DND-41 (cell line): Measurements from ENCODE around the gene C5orf47.

Experiments used
- ATAC-seq: fragments of 200-7000 bp; cut with Tn5 transposase; 3 replicates; pipeline ENCODE4 v1.9.1; 2021; ENCODE audit warnings: low read depth; ENCODE audit not compliant: insufficient read depth
- DNase-seq: peaks from one replicate; pipeline ENCODE4 v3.0.0-alpha.2; 2020
- H2AFZ ChIP-seq: 2 replicates; pipeline ENCODE4 v1.6.0; 2012; ENCODE audit warnings: low read depth, low read length
- H3K27ac ChIP-seq: 2 replicates; pipeline ENCODE4 v1.5.1; 2012; ENCODE audit warnings: low read length, inconsistent platforms
- H3K27me3 ChIP-seq: fragments of 200-600 bp; sonication (generic); 2 replicates; pipeline ENCODE4 v1.6.0; 2012; ENCODE audit warnings: low read length, mild to moderate bottlenecking, inconsistent platforms; ENCODE audit not compliant: insufficient read depth, poor library complexity
- H3K36me3 ChIP-seq: 2 replicates; pipeline ENCODE4 v1.5.1; 2012; ENCODE audit warnings: low read length, inconsistent platforms; ENCODE audit not compliant: insufficient read depth
- H3K4me1 ChIP-seq: 2 replicates; pipeline ENCODE4 v1.5.1; 2012; ENCODE audit warnings: mild to moderate bottlenecking, low read length; ENCODE audit not compliant: insufficient read depth
- H3K4me2 ChIP-seq: 2 replicates; pipeline ENCODE4 v1.6.0; 2012; ENCODE audit warnings: mild to moderate bottlenecking, moderate library complexity, low read length, inconsistent platforms; ENCODE audit not compliant: insufficient read depth
- H3K4me3 ChIP-seq, 2 experiments: fragments of 200-600 bp in 1 of 2; shearing (Covaris generic) in 1 of 2; 2 replicates each; pipeline ENCODE4 v1.5.1; 2012 to 2016; ENCODE audit warnings: inconsistent platforms in 2 of 2, low read length in 2 of 2, mild to moderate bottlenecking in 2 of 2, low read depth in 1 of 2, moderate library complexity in 1 of 2
- H3K79me2 ChIP-seq: 2 replicates; pipeline ENCODE4 v1.6.0; 2012; ENCODE audit warnings: low read length, inconsistent platforms; ENCODE audit not compliant: insufficient read depth
- H3K9ac ChIP-seq: 2 replicates; pipeline ENCODE4 v1.6.0; 2012; ENCODE audit warnings: low read depth, mild to moderate bottlenecking, inconsistent platforms, low read length, moderate library complexity
- H3K9me3 ChIP-seq: 2 replicates; pipeline ENCODE4 v1.5.1; 2012; ENCODE audit warnings: low read length, moderate library complexity, mild to moderate bottlenecking, inconsistent platforms; ENCODE audit not compliant: insufficient read depth, severe bottlenecking
- H4K20me1 ChIP-seq: 2 replicates; pipeline ENCODE4 v1.6.0; 2012; ENCODE audit warnings: low read length; ENCODE audit not compliant: insufficient read depth
- CTCF ChIP-seq: IDR thresholded peaks from 2 replicates; pipeline ENCODE4 v1.5.1; 2012; ENCODE audit warnings: borderline replicate concordance, low read length, moderate library complexity, mild to moderate bottlenecking; ENCODE audit not compliant: poor library complexity, severe bottlenecking; ENCODE audit errors: extremely low read depth
- EZH2 ChIP-seq: IDR thresholded peaks from 3 replicates; pipeline ENCODE4 v1.6.1; 2012; ENCODE audit warnings: borderline replicate concordance, low read depth, mild to moderate bottlenecking, moderate library complexity, low read length, inconsistent platforms; ENCODE audit not compliant: severe bottlenecking

Gene C5orf47

GRCh38 chr5:173946323-173946722 lies 42.6 kb upstream of the C5orf47 start:
- H3K4me2 ChIP-seq: no peak overlapping the region
- H3K27me3 ChIP-seq: no peaks in the 10 kb centered on the region
- DNase-seq (no peak), ATAC-seq (no peak)
- TF ChIP-seq EZH2 (no peak), CTCF (no peak)
- H3K9me3 ChIP-seq: no peaks in the 10 kb centered on the region
- H2AFZ ChIP-seq: no peak overlapping the region
- H3K4me3 ChIP-seq: no peak overlapping the region
- H3K36me3 ChIP-seq: 0 out of 2 replicates have a peak, but pooled peaks cover 3% of the 10 kb centered on the region
- H3K9ac ChIP-seq: no peak overlapping the region
- no peaks in the 10 kb centered on the region for H4K20me1 ChIP-seq
- no peaks in the 10 kb centered on the region for H3K4me1 ChIP-seq
- no peaks in the 10 kb centered on the region for H3K79me2 ChIP-seq
- H3K27ac ChIP-seq: no peak overlapping the region

GRCh38 chr5:173950829-173951228 lies 38.1 kb upstream of the C5orf47 start:
- DNase-seq (no peak), ATAC-seq (no peak)
- Histone ChIP-seq H3K4me3 (no peak overlapping the region), H3K9me3 (no peaks in the 10 kb centered on the region), H3K27ac (no peak overlapping the region), H3K36me3 (0 out of 2 replicates have a peak, but pooled peaks cover 3% of the 10 kb centered on the region), H3K4me2 (no peak overlapping the region), H3K27me3 (no peaks in the 10 kb centered on the region), H3K4me1 (no peaks in the 10 kb centered on the region), H3K9ac (no peak overlapping the region), H4K20me1 (no peaks in the 10 kb centered on the region), H2AFZ (no peak overlapping the region), H3K79me2 (no peaks in the 10 kb centered on the region)
- TF ChIP-seq EZH2 (no peak), CTCF (no peak)

GRCh38 chr5:173953528-173954090 lies 35.4 kb upstream of the C5orf47 start:
- H3K79me2 ChIP-seq: no peaks in the 10 kb centered on the region
- no peak for ATAC-seq
- H3K4me1 ChIP-seq: no peaks in the 10 kb centered on the region
- H3K36me3 ChIP-seq: 0 out of 2 replicates have a peak, but pooled peaks cover 3% of the 10 kb centered on the region
- no peaks in the 10 kb centered on the region for H3K27me3 ChIP-seq
- no peak overlapping the region for H3K9ac ChIP-seq
- H3K27ac ChIP-seq: no peak overlapping the region
- H3K4me2 ChIP-seq: no peak overlapping the region
- H4K20me1 ChIP-seq: no peaks in the 10 kb centered on the region
- no peak overlapping the region for H2AFZ ChIP-seq
- no peak for TF ChIP-seq EZH2
- no peak for TF ChIP-seq CTCF
- no peak for DNase-seq
- H3K9me3 ChIP-seq: no peaks in the 10 kb centered on the region
- H3K4me3 ChIP-seq: no peak overlapping the region
